HG02623 (cell line): Measurements from ENCODE around the gene OR51B2.

Source experiments
- ATAC-seq: cut with Tn5 transposase; IDR thresholded peaks from one replicate; pipeline ENCODE4 v1.9.1; 2021; ENCODE audit warnings: moderate library complexity; ENCODE audit not compliant: unreplicated experiment

The OR51B2 gene

DNA sequence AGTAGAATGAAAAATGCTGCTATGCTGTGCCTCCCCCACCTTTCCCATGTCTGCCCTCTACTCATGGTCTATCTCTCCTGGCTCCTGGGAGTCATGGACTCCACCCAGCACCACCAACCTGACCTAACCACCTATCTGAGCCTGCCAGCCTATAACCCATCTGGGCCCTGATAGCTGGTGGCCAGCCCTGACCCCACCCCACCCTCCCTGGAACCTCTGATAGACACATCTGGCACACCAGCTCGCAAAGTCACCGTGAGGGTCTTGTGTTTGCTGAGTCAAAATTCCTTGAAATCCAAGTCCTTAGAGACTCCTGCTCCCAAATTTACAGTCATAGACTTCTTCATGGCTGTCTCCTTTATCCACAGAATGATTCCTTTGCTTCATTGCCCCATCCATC lies 39.5 kb downstream of the OR51B2 start:
- ATAC-seq = no peak

DNA sequence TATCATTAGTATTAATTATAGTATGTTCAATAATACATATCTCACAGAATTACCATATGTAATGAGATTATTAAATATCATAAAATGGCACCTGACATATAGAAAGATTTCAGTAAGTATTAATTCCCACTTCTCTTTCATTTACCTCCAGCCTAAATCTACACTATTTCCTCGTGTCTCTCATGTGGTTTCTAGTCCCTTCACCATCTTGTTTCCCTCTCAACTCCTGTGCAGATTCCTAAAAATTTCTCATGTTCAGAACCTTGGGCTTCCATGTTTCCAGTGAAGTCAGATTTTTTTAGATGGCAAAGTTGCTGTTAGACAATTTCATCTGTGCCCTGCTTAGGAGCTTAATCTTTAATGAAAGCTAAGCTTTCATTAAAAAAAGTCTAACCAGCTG lies 40.2 kb downstream of the OR51B2 start:
- no peak for ATAC-seq

DNA sequence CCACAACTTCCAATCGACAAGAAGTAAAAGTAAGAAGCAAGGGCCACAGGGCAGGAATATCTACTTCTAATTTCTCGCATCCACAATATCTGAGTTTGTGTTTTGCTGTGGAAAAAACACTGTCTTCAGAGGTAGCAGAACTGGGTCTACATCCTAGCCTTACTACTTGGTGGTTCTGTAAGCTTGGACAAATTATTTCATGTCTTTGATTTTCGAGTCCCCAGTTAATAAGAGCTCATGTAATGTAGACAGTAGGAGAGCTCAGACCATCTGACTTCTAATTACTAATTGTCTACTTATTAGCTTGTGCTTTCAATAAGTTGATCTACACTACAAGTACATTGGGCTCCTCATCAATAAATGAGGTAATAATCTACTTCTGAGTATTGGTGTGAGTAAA lies 41.0 kb downstream of the OR51B2 start:
- no peak for ATAC-seq

DNA sequence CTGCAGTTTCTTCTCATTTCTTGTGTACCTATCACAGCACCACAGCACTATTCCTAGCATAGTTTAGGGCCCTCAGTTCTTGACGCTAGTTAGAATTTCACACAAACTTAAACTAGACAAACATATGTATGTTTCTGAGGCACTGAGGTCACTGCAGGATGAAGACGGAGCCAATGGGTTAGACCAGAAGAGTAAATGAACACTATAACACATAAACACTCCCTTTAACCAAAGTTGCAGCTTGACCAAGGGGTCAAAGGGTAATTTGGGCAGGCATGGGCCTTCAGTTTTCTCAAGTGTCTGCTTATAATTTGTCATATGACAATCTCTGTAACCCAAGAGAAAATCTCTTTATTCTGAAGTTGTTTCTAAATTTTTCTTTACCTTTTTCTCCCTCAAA lies 41.5 kb downstream of the OR51B2 start:
- no peak for ATAC-seq

GRCh38 chr11:5281596-5281995 lies 42.5 kb downstream of the OR51B2 start:
- ATAC-seq = no peak

GRCh38 chr11:5280582-5281102 lies 43.5 kb downstream of the OR51B2 start:
- peak; percentile 93 for ATAC-seq

GRCh38 chr11:5279471-5280090 lies 44.5 kb downstream of the OR51B2 start:
- no peak for ATAC-seq

DNA sequence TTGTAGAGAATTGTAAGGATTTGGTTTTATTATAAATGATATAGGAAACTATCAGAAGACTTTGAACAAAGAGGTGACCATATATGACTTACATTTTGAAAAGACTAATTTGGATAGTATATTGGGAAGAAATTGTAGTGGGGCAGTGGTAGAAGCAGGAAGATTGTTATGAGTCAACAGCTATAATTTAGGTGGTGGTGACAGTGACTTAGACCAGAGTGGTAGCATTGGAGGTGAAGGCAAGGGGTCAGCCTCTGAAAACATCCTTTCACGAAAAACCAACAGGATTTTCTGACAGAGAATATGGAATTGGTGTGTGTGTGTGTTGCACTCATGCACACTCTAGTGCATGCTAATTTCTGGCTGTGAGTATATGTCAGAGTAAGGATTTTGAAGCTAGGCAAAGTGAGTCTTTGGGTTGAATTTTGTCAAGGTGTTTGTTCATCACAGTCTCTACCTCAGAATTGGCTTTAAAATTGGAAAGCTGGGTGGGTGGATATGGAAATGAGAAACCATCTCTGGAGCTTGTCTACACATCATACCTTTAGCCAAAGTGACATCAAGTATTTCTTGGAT lies 46.2 kb downstream of the OR51B2 start:
- no peak for ATAC-seq

DNA sequence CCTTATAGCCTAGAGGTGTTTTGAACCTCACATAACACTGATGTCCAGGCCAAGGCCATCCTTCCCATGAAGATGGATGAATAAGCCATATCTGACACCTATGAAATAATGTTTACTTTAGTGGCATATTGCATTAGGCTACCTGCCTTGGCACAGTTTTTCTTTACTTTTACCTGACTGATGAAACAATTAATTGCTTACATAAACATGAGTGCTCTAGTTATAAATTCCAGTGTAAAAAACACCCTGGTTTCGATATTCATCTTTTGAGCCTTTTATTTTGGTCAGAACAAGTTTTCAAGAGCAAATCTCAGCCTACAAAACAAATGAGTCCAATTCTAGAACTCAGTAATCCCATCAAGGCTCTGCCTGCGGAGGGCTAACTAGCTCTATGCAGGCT lies 47.4 kb downstream of the OR51B2 start:
- no peak for ATAC-seq

DNA sequence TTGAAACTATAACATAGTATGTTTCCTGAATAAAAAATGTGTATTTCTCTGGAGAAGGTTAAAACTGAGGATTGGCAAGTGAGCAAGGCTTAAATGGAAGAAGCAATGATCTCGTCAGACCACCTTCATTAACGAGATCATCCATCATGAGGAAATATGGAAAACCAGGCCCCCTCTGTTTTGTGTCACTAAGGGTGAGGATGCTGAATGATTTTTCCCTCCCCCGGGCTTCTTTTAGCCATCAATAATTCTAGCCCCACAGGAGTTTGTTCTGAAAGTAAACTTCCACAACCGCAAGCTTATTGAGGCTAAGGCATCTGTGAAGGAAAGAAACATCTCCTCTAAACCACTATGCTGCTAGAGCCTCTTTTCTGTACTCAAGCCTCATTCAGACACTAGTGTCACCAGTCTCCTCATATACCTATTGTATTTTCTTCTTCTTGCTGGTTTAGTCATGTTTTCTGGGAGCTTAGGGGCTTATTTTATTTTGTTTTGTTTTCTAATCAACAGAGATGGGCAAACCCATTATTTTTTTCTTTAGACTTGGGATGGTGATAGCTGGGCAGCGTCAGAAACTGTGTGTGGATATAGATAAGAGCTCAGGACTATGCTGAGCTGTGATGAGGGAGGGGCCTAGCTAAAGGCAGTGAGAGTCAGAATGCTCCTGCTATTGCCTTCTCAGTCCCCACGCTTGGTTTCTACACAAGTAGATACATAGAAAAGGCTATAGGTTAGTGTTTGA lies 48.6 kb downstream of the OR51B2 start:
- no peak for ATAC-seq

DNA sequence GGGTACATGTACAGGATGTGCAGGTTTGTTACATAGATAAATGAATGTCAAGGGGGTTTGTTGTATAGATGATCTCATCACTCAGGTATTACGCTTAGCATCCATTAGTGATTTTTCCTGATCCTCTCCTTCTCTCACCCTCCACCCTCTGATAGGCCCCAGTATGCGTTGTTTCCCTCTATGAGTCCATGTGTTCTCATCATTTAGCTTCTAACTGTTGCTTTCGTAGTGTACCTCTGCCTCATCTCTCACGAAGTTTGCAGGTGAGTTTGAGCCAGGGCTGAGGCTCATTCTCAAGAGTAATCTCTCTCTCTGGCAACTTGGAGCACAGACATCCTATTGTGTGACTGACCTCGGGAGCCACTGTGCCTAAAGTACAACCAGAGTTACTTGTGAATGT lies 49.7 kb downstream of the OR51B2 start:
- no peak for ATAC-seq
